Measurements from ENCODE around the gene GJC3.
"Not testable (repeated sequence)": the region's sequence is repeated elsewhere in the genome, so short reads cannot be mapped to it uniquely, and the experiment has no call there.

Gene GJC3

GRCh38 chr7:99928994-99929729 is at the start of gene GJC3:
GJC3 (minus strand) TSS chr7:99929620; CDS start chr7:99929620, 0 bp downstream.
- DNase-seq: peak; percentile 53

- DNase-seq: no peak
Measured at GRCh38 chr7:99976626-99977025, 47.2 kb upstream of the GJC3 start.

GRCh38 chr7:99975782-99976521 is 46.5 kb upstream of the GJC3 start, which contains the start of gene AZGP1:
AZGP1 (minus strand) TSS chr7:99976031; CDS start chr7:99976020, 11 bp downstream.
- no peak for DNase-seq

GRCh38 chr7:99974681-99975080 is 45.3 kb upstream of the GJC3 start:
- no peak for DNase-seq

- DNase-seq: not testable (repeated sequence)
Measured at GRCh38 chr7:99973817-99974216, 44.4 kb upstream of the GJC3 start.

GRCh38 chr7:99971242-99971641 is 41.8 kb upstream of the GJC3 start:
- no peak for DNase-seq

GRCh38 chr7:99969813-99970212 is 40.4 kb upstream of the GJC3 start:
- DNase-seq: peak; percentile 60

GRCh38 chr7:99969298-99969697 is 39.9 kb upstream of the GJC3 start:
- DNase-seq: no peak

- DNase-seq: no peak
Measured at GRCh38 chr7:99958564-99959227, 29.3 kb upstream of the GJC3 start.

GRCh38 chr7:99955247-99955646 is 25.8 kb upstream of the GJC3 start:
- DNase-seq: peak; percentile 64

GRCh38 chr7:99954643-99955042 is 25.2 kb upstream of the GJC3 start:
- DNase-seq: not testable (repeated sequence)

GRCh38 chr7:99953649-99954048 is 24.2 kb upstream of the GJC3 start:
- DNase-seq: peak; percentile 18

- not testable (repeated sequence) for DNase-seq
Measured at GRCh38 chr7:99952649-99953048, 23.2 kb upstream of the GJC3 start.

- not testable (repeated sequence) for DNase-seq
Measured at GRCh38 chr7:99950819-99951218, 21.4 kb upstream of the GJC3 start.

- no peak for DNase-seq
Measured at GRCh38 chr7:99949645-99950228, 20.3 kb upstream of the GJC3 start.

GRCh38 chr7:99947608-99948007 is 18.2 kb upstream of the GJC3 start:
- no peak for DNase-seq

GRCh38 chr7:99944497-99945070 is 15.2 kb upstream of the GJC3 start:
- DNase-seq: no peak

- peak; percentile 61 for DNase-seq
Measured at GRCh38 chr7:99943641-99944496, 14.4 kb upstream of the GJC3 start.

GRCh38 chr7:99938296-99938695 is 8.9 kb upstream of the GJC3 start:
- no peak for DNase-seq

GRCh38 chr7:99935009-99935408 is 5.6 kb upstream of the GJC3 start:
- not testable (repeated sequence) for DNase-seq

- DNase-seq: no peak
Measured at GRCh38 chr7:99930376-99930775, 956 bp upstream of the GJC3 start.

- DNase-seq: no peak
Measured at GRCh38 chr7:99929730-99930053, 272 bp upstream of the GJC3 start.
